Measurements from ENCODE around the gene HIC1.

- TF ChIP-seq POLR2AphosphoS5 (IDR thresholded peaks at IDR 0.05) (no peak), CTCF (IDR thresholded peaks at IDR 0.05) (no peak), POLR2A (IDR thresholded peaks at IDR 0.05) (no peak)
Observed at GRCh38 chr17:2044263-2044894, 10.5 kb upstream of the HIC1 start.

Data from sigmoid colon (tissue), 4 donors.